ENCODE data around the gene TMEM263.
"Not testable (repeated sequence)": the region's sequence is repeated elsewhere in the genome, so short reads cannot be mapped to it uniquely, and the experiment has no call there.

The TMEM263 gene

DNA sequence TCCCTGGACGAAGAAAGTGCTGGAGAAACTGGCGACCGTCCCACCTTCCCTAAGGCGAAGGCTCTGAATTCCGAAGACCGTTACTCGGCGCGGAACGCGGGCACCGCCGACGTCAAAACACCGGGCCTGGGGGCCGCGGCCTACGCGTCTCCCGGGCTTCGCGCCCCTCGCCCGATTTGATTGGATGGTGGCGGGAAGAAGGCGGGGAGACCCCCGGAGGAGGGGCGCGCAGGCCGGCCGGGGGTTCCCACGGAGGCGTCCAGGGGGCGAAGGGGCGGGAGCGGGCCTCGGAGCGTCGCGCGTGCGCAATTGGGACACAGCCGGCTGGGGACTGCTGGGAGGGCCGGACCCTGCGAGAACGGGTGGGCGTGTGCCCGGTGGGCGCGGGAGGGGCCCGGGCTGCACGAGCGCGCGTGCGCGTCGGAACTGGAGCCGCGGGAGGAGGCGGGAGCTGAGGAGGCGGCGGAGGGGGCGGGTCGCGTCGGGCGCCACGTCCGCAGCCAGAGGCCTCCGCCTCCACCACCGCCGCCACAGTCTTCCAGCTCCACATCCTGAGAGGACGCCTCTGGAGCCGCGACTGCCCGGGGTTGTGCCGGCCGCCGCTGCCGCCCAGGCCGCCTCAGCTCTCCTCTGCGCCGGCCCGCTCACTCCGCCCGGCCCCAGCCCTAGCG, at the start of gene TMEM263:
TSS of gene TMEM263 (plus strand) at position 531 of the 671 bp plus-strand sequence. CDS start 11,210 bp downstream, outside the sequence.
- DNase-seq = peak; percentile 94

DNA sequence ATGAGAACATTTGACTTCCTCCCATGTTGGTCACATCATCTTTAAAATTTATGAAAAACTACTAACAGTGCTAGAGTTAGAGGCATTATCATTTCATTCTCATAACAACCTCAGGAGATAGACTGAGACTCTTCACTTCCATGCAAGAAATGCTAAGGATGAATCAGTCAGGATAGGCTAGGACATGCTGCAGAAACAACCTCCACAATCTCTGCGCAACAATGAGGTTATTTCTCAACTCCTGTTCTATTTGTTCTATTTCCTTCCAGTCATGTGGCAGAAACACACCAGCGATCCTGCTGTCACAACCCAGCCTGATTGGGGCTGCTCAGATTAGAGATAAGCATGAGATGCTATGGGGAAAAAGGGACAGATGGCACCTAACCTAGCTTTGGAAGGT, 49.0 kb upstream of the TMEM263 start:
- no peak for DNase-seq

DNA sequence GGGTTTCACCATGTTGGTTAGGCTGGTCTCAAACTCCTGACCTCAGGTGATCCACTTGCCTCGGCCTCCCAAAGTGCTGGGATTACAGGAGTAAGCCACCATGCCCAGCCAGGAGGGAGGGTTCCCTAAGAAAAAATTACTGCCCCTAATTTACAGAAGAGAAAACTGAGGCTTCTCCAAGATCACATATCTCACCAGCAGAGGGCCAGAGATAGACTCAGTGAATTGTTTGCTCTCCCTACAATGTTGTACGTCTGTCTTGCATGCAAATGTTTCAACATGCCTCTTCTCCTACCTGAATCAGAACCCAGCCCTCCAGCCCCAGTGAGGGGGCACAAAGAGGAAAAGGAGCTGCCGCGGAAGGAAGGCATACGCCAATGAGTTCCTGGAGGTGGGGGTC, 48.3 kb upstream of the TMEM263 start:
- no peak for DNase-seq

DNA sequence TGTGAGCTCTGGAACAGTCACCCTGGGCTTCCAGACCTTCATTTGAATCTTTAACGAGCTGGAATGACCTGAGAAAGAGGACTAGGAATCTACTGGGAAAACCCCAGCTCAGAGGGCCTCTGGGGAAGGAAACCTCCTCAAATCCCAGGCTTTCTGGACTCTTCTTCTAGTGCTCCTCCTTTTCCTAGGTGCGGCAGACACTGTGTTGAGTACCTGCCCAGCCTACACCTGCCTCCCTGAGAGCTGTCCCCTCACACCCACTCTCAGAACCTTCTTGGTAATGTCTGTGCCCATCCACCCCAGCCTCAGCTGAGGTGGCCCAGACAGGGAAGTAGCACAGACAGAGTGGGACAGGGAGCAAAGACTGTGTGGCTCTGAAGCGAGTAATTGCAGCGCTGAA, 47.9 kb upstream of the TMEM263 start:
- no peak for DNase-seq

DNA sequence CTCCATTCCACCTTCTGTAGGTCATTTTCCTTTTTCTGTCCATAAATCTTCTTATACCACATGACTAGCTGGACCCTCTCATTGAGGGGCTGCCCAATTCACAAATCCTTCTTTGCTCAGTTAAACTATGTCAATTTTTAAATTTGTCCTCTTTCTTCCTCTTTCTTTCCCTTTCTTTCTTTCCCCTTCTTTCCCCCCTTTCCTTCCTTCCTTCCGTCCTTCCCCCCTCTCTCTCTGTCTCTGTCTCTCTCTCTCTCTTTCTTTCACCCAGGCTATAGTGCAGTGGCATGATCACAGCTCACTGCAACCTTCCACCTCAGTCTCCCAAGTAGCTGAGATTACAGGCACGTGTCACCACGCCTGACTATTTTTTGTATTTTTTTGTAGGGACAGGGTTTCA, 47.1 kb upstream of the TMEM263 start:
- no peak for DNase-seq

DNA sequence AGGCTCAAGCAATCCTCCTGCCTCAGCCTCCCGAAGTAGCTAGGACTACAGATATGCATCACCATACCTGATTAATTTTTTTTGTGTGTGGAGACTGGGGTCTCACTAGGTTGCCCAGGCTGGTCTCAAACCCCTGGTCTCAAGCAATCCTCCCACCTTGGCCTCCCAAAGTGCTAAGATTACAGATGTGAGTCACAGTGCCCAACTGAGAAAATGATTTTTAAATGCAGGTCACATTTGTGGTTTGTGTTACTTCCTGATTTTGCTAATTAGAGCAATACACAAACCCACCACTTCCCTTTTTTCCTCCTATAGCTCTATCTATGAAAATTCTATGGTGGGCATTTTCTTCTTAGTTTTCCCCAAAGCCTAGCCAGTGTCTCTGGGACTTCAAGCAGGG, 45.5 kb upstream of the TMEM263 start:
- DNase-seq = no peak

DNA sequence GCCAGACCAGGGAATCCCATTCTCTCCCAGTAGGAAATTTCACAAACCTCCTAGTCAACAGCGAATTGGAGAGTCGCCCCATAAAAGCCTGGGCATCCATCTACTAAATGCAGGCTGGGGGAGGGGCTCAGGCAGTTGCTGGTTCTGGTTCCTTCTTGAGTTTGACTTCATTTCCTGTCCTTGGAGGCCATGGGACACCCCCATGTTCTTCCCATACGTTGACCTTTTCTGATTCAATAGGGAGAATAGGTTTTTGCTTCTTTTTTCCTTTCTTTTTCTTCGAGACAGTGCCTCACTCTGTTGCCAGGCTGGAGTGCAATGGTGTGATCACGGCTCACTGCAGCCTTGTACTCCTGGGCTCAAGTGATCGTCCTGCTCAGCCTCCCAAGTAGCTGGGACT, 44.1 kb upstream of the TMEM263 start:
- no peak for DNase-seq

DNA sequence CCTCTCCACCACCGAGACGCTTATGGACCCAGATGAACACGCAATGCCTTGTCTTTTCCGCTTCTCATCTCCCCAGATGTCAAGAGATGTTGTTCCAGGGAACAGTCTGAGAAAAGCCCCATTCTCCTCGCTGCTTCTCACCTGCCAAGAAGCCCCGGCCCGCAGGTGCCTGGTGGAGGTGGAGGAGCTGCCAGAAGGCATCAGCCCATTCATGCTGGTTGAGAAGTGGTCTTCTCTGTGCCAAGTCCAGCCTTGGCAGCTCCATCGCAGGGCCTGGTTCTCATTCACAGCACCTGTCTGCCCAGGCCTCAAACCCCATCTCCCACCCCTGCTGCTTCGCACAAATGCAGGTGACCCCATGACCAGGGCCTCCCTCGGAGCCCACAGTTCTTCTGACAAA, 42.3 kb upstream of the TMEM263 start:
- DNase-seq = no peak

DNA sequence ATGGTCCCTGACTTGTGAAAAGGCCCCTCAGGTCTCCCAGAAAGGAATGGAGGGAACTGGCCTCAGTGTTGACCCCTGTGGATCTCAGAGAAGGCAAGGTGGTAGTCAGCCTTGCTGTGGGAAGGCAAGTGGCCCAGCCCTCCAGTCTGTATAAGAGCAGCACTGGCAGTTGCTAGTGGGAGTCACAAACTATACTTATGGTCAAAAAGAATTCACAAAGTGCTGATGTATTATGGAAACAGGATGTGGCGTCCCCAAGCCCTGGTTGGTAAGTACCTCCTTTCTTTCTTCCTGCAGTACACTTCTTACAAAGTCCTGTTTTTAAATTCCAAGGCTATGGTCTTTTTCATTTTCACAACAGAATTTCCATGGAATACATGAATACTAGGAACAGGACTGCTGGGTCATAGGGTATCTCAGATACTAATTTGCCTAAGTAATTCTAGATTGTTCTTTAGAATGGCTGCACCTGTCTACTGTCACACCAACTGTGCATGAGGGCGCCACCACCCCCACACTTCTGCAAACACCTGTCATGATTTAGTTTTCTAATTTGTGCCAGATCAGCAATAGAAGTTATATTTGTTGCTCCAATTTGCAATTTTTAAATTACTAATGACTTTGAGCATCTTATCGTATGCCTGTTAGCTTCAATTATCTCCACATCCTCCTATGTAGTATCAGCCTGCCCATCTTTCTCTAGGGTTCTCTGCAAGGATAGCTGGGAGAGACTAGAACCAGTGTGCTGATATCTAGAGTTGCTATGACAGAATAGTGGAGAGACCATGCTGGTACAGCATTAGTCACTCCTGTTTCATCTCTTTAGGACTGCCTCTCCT, 40.7 kb upstream of the TMEM263 start:
- no peak for DNase-seq

DNA sequence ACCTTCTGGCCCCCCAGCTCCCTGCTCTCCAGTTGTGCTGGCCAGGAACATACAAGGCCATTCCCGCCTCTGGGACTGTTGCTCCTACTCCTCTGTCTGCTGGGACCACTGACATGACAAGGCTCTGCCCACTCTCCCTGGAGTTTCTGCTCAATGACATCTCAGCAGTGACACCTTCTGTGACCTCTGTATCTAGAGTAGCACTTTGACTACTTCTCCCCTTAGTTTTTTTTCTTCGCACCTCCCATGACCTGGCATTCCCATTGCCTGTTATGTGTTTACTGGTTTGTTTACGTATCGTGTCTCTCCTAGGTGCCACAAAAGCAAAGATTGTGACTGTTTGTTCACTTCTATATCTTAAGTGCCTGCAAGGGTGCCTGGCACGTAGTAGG, 40.1 kb upstream of the TMEM263 start:
- DNase-seq = no peak

DNA sequence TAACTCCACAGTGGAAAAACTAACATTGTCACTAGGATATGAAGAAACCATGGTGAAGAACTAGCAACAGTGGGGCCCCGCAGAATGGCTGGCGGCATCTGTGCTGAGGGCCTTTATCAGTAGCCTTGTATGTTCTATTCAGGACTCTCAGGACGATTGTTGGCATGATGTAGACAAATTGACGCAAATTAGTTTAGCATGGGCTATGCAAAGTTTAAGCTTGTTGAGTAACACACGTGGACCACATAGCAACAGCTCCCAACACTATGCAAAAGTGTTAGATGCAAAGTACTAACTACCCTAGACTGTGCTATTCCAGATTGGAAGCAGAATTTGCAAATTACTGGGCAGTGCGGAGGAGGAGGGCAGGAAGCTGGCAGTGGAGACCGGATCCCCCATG, 38.2 kb upstream of the TMEM263 start:
- no peak for DNase-seq

DNA sequence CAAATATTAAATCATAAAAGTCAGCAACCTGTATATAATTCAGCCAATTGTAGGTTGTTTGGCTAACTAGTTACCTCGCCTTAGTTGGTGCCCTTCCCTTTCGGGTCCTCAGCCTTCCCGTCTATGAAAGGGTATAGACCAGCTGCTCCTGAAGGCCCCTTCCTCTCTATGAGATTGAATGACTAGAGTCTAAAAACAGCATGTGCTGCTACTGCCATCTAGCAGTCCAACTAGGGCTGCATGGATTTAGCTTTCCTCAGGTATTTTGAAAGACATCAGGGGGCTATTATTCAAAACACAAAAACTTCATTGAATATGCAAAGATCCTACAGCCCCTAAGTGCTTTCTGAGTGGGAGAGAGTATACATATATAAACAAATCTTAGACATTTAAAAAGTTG, 37.0 kb upstream of the TMEM263 start:
- DNase-seq = no peak

DNA sequence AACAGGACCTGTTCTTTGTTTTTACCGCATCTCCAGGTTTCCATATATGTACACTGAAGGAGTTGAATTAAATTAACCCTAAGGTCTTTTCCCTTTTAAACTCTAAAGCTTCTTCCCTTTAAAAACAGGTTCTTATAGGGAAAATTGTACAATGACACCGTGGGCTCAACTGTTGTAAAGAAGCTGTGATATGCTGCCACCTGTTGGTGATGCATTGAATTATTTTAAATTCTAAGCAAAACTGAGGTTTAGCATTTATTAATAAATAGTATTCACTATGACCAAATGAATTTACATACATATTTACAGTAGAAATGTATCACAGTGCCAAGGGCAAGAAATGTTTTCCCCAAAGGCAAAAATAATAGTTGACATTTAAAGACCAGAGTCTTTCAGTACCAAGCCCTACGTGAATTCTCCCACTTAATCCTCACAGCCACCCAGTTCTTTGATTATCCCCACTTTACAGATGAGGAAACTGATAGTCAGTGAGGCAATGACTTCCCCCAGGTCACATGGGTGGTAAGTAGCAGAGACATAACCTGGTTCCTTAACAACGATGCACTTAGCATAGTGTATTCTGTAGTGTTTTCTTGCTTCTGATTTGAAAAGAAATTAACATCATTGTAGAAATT, 35.7 kb upstream of the TMEM263 start:
- no peak for DNase-seq

DNA sequence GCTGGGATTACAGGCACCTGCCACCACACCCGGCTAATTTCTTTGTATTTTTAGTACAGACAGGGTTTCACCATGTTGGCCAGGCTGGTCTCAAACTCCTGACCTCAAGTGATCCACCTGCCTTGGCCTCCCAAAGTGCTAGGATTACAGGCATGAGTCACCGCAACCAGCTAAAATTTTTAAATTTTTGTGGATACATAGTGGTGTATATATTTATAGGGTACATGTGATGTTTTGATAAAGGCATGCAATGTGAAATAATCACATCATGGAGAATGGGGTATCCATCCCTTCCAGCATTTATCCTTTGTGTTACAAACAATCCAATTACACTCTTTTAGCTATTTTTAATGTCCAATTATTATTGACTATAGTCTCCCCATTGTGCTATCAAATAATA, 33.7 kb upstream of the TMEM263 start:
- DNase-seq = not testable (repeated sequence)

DNA sequence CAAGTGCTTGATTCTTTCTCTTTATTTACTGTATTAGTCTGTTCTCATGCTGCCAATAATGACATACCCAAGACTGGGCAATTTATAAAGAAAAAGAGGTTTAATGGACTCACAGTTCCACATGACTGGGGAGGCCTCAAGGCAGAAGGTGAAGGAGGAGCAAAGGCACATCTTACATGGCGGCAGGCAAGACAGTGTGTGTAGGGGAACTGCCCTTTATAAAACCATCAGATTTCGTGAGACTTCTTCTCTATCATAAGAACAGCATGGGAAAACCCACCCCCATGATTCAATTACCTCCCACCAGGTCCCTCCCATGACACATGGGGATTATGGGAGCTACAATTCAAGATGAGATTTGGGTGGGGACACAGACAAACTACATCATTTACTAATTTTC, 32.1 kb upstream of the TMEM263 start:
- not testable (repeated sequence) for DNase-seq

DNA sequence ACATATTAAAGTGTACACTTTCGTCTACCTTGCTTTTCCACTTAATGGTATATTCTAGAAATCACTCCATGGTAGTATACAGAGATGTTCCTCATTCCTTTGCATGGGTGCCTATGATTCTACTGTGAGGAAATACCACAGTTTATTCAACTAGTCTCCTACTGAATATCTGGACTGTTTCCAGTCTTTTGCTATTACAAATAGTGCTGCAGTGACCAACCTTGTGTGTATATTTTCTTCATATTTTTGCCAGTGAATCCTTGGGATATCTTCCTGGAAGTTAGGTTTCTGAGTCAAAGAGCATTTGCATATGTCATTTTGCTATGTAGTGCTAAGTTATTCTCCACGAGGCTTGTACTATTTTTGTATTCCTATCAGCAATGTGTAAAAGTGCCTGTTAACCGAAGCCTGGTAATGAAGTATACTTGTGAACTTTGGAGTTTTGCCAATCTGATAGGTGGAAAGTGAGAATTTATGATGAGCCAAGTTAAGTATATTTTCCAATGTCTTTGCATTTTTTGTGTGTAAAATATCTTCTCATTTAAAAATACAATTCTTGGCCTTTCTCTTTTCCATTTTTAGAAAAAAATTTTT, 31.3 kb upstream of the TMEM263 start:
- no peak for DNase-seq

DNA sequence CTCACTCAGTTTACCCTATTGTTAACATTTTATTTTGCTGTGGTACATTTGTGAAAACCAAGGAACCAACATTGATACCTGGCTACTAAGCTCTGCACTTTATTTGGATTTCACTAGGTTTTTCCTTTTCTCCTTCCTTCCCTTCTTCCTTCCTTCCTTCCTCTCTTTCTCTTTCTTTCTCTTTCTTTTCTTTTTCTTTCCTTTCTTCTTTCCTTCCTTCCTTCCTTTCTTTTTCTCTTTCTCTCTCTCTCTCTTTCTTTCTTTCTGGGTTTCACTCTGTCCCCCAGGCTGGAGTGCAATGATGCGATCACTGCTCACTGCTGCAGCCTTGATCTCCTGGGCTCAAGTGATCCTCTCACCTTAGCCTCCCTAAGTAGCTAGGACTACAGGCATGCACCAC, 29.1 kb upstream of the TMEM263 start:
- no peak for DNase-seq

DNA sequence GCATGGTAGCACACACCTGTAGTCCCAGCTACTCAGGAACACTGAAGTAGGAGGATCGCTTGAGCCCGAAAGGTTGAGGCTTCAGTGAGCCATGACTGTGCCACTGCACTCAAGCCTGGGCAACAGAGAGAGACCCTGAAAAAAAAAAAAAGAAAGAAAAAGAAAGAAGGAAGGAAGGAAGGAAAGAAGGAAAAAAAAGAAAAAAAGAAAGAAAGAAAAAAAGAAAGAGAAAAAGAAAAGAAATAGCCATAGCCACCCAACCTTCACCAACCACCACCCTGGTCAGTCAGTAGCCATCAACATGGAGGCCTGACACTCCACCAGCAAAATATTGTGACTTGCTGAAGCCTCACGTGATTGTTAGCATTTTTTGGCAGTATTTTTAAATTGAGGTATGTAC, 21.4 kb upstream of the TMEM263 start:
- DNase-seq = no peak

DNA sequence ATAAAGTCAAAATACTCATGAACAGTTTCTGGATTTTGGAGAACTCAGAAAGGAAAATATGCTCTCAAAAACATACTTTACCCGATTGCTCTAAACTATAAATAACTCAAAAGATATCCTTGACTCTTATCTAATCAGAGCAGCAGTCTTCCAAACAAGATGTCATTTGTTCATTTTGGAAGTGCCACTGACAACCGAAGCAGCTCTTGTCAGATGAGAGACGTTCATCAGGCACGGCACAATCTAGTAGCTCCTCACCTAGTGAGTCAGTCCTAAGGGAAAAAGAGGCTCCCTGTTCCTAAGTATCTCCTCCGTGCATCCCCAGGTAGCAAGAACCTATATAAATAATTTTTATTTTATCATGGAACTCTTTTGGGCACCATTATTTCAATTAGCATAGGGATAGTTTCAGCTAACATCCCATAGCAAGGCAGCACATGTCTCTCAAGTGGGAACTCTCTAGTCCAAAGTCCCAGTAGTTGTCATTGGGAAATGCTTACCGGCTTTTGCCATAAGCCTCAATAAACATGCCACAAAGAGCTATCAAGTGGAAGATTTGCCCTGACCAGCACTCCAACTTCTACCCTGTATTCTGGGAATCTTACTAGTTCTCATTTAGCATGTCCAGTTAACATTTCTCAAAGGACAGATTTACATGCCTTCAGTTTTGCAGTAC, 14.1 kb upstream of the TMEM263 start:
- no peak for DNase-seq

DNA sequence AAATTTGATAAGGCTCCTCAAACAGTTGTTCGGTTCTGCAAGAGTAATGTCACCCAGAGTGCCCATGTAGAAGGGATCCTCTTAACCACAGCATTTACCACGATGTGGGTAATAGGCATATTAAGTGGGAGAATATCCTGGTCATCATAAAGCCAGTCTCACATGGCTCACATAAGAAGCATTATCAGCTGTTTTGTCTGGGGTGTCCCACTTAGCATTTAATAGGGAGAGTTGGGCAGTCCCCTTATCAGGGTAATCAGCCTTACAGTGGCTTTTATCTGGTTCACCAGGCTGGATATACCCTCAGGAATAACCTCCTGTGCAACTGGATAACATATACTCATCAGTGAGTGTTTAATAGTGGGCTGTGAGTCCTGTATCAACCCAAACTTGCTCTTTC, 12.9 kb upstream of the TMEM263 start:
- DNase-seq = no peak

DNA sequence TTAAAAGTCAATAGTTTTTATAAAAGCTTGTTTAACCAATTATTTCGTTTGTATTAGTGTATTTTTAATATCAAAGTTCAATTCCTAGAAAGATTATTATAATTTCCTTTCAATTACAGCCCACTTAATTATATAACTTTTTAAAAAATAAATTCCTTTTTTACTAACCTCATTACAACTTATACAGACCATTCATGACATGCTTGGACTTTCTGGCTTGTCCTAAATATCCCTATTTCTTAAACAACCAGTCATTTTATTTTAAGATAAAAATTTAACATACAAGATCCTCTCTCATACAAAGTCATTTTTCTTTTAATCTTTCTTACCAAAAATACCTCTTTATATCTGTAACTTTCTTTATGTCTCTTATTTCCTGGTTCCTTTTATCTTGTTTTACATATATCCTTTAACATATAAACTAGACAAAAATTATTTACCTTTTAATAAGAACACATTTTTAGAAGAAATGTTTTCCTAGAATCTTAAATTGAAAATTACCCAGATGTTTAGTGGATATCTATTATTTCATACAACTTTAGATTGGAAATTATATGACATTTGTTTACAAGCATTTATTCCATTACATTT, 10.4 kb upstream of the TMEM263 start:
- no peak for DNase-seq

DNA sequence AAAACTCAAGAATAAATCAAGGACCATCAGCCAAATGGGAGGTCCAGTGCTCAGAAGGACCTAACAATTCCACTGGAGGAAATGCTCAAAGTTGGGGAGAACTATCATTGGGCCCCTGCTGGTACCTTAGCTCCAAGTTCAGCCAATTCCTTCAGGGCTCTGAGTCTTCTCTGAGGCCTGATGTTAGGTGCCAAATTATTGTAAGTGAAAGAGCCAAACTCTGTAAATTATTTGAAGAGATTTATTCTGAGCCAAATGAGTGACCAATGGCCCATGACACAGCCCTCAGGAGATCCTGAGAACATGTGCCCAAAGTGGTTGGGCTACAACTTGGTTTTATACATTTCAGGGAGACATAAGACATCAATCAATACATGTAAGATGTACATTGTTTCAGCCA, 8.2 kb upstream of the TMEM263 start:
- no peak for DNase-seq

DNA sequence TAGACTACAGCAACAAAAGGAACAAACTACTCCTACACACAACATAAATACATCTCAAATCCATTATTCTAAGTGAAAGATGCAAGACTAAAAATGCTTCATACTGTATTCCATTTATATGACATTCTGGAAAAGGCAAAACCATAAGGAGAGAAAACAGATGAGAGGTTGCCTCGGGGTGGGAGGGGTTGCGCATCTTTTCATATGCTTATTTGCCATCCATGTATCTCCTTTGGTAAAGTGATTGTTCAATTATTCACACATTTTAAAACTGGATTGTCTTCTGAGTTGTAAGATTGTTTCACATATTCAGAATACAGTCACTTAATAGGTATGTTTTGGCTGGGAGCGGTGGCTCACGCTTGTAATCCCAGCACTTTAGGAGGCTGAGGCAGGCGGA, 5.1 kb upstream of the TMEM263 start:
- no peak for DNase-seq

Measured in activated CD8-positive, alpha-beta memory T cell treated with anti-CD3 and anti-CD28 coated beads, Interleukin-2, amount 50 U/mL, for 4 hours (primary cell).